Measurements from ENCODE around the gene FAH. TPM values are rescaled to one million over a fixed set of nuclear protein-coding genes. Genes with fewer than 3 reads are reported as not detected.

FAH gene
- total and polyA plus RNA-seq, 2 experiments from 2014 or later = 16.3 to 20.3 TPM

DNA sequence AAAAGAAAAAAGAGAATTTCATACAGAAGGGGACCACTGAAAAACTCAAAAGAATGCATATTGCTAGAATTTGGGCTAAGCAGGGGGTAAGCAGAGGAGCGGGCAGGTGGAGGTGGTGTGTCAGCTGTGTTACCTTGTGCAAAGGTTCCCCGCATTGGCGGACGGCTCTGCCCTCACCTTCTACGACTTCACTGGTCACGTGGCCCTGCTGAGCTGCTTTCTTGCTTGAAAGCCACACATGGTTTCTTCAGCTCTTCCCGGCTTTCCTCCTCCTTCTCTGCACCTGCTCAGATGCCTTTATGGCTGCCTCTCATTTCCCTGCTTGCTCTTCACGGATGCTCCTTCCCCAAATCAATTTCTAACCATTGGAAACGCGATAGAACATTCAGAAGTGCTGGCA is 30.5 kb downstream of the FAH start:
- H3K27ac ChIP-seq (ENCODE audit: low read depth) = no peak overlapping the region
- no peaks in the 10 kb centered on the region for H3K79me2 ChIP-seq (replicated peaks; ENCODE audit: insufficient read depth)
- H4K20me1 ChIP-seq (replicated peaks; ENCODE audit: insufficient read depth) = no peaks in the 10 kb centered on the region
- peaks cover 23% of the 10 kb centered on the region for H3K36me3 Mint-ChIP-seq (ENCODE audit: low read depth)
- H2AFZ ChIP-seq = no peak overlapping the region
- DNase-seq (ENCODE audit: low spot score) (no peak), ATAC-seq (no peak)
- peak overlapping the region; percentile 9; the same call in 1 of the 2 replicates for H3K27ac Mint-ChIP-seq
- no peaks in the 10 kb centered on the region for H3K9me3 Mint-ChIP-seq
- H3K27me3 ChIP-seq (ENCODE audit: insufficient read depth) = no peaks in the 10 kb centered on the region
- no peak overlapping the region for H3K4me3 Mint-ChIP-seq
- H3F3A ChIP-seq (replicated peaks; ENCODE audit: low read depth) = no peaks in the 10 kb centered on the region
- H3K4me1 Mint-ChIP-seq = peaks cover under 1% of the 10 kb centered on the region; the same call in 1 of the 3 replicates
- no peaks in the 10 kb centered on the region for H3K27me3 Mint-ChIP-seq (ENCODE audit: insufficient read depth, low read depth, poor library complexity)
- TF ChIP-seq, protein P1, sequence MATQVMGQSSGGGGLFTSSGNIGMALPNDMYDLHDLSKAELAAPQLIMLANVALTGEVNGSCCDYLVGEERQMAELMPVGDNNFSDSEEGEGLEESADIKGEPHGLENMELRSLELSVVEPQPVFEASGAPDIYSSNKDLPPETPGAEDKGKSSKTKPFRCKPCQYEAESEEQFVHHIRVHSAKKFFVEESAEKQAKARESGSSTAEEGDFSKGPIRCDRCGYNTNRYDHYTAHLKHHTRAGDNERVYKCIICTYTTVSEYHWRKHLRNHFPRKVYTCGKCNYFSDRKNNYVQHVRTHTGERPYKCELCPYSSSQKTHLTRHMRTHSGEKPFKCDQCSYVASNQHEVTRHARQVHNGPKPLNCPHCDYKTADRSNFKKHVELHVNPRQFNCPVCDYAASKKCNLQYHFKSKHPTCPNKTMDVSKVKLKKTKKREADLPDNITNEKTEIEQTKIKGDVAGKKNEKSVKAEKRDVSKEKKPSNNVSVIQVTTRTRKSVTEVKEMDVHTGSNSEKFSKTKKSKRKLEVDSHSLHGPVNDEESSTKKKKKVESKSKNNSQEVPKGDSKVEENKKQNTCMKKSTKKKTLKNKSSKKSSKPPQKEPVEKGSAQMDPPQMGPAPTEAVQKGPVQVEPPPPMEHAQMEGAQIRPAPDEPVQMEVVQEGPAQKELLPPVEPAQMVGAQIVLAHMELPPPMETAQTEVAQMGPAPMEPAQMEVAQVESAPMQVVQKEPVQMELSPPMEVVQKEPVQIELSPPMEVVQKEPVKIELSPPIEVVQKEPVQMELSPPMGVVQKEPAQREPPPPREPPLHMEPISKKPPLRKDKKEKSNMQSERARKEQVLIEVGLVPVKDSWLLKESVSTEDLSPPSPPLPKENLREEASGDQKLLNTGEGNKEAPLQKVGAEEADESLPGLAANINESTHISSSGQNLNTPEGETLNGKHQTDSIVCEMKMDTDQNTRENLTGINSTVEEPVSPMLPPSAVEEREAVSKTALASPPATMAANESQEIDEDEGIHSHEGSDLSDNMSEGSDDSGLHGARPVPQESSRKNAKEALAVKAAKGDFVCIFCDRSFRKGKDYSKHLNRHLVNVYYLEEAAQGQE (IDR thresholded peaks at IDR 0.05; ENCODE audit: unreplicated experiment) = no peak
- TF ChIP-seq POLR2AphosphoS5 (IDR thresholded peaks at IDR 0.05; ENCODE audit: low read depth) (no peak), ZNF331 (CRISPR knock-in tag; IDR thresholded peaks at IDR 0.05; ENCODE audit: low read depth) (no peak), EZH2 (IDR thresholded peaks at IDR 0.05; ENCODE audit: low read depth, unreplicated experiment) (no peak), JUNB (IDR thresholded peaks at IDR 0.05; ENCODE audit: unreplicated experiment) (no peak), CREB1 (CRISPR knock-in tag; IDR thresholded peaks at IDR 0.05; ENCODE audit: low read depth) (no peak)
- TF ChIP-seq, protein P2, sequence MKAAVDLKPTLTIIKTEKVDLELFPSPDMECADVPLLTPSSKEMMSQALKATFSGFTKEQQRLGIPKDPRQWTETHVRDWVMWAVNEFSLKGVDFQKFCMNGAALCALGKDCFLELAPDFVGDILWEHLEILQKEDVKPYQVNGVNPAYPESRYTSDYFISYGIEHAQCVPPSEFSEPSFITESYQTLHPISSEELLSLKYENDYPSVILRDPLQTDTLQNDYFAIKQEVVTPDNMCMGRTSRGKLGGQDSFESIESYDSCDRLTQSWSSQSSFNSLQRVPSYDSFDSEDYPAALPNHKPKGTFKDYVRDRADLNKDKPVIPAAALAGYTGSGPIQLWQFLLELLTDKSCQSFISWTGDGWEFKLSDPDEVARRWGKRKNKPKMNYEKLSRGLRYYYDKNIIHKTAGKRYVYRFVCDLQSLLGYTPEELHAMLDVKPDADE (IDR thresholded peaks at IDR 0.05) = no peak
- H3K4me3 ChIP-seq = no peak overlapping the region
- no peak overlapping the region for H3K4me2 ChIP-seq
- H3K4me1 ChIP-seq (ENCODE audit: insufficient read depth) = no peaks in the 10 kb centered on the region
- H3K36me3 ChIP-seq (ENCODE audit: insufficient read depth) = no peaks in the 10 kb centered on the region; the same call in 1 of the 2 replicates
- no peaks in the 10 kb centered on the region for H3K9me2 ChIP-seq (ENCODE audit: insufficient read depth)

DNA sequence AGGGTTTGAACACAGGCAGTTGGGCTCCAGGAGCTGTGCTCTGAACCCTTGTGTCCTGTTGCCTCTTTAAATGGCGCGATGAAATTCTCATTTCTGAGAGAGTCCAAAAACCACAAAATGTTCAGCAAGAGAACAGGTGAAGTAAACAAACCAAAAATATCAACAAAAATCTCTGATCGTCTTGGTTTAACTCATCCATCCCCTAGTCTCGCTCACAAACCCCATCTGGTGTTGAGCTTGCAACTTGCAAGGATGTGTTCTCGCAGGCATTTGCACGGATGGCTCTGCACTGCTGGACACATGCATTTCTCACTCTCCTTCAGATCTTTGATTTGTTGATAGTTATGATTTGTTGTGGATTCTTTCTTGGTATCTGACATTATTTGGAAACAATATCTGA is 31.1 kb downstream of the FAH start:
- peaks cover 20% of the 10 kb centered on the region for H3K36me3 Mint-ChIP-seq (ENCODE audit: low read depth)
- H3K4me3 ChIP-seq = no peak overlapping the region
- H3K27me3 Mint-ChIP-seq (ENCODE audit: insufficient read depth, low read depth, poor library complexity) = no peaks in the 10 kb centered on the region
- ATAC-seq (peak; percentile 36; the same call in 2 of the 3 replicates), DNase-seq (ENCODE audit: low spot score) (peak; percentile 38)
- H3K9me2 ChIP-seq (ENCODE audit: insufficient read depth) = no peaks in the 10 kb centered on the region
- no peak overlapping the region for H3K4me2 ChIP-seq
- TF ChIP-seq, protein P1 (IDR thresholded peaks at IDR 0.05; ENCODE audit: unreplicated experiment) = no peak
- TF ChIP-seq, protein P3, sequence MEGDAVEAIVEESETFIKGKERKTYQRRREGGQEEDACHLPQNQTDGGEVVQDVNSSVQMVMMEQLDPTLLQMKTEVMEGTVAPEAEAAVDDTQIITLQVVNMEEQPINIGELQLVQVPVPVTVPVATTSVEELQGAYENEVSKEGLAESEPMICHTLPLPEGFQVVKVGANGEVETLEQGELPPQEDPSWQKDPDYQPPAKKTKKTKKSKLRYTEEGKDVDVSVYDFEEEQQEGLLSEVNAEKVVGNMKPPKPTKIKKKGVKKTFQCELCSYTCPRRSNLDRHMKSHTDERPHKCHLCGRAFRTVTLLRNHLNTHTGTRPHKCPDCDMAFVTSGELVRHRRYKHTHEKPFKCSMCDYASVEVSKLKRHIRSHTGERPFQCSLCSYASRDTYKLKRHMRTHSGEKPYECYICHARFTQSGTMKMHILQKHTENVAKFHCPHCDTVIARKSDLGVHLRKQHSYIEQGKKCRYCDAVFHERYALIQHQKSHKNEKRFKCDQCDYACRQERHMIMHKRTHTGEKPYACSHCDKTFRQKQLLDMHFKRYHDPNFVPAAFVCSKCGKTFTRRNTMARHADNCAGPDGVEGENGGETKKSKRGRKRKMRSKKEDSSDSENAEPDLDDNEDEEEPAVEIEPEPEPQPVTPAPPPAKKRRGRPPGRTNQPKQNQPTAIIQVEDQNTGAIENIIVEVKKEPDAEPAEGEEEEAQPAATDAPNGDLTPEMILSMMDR (conservative IDR thresholded peaks at IDR 0.05; ENCODE audit: low read depth in 2 of 2) = peak; percentile 27 to 50; a peak in 3 of 4 replicates
- TF ChIP-seq POLR2AphosphoS5 (IDR thresholded peaks at IDR 0.05; ENCODE audit: low read depth) = no peak
- H2AFZ ChIP-seq = no peak overlapping the region
- no peak overlapping the region for H3K27ac ChIP-seq (ENCODE audit: low read depth)
- H3F3A ChIP-seq (replicated peaks; ENCODE audit: low read depth) = no peaks in the 10 kb centered on the region
- no peak overlapping the region for H3K27ac Mint-ChIP-seq
- peaks cover 3% of the 10 kb centered on the region; the same call in 1 of the 3 replicates for H3K4me1 Mint-ChIP-seq
- no peaks in the 10 kb centered on the region for H3K27me3 ChIP-seq (ENCODE audit: insufficient read depth)
- no peak overlapping the region for H3K4me3 Mint-ChIP-seq
- no peaks in the 10 kb centered on the region for H3K9me3 Mint-ChIP-seq
- H3K36me3 ChIP-seq (ENCODE audit: insufficient read depth) = no peaks in the 10 kb centered on the region; the same call in 1 of the 2 replicates
- no peaks in the 10 kb centered on the region for H4K20me1 ChIP-seq (replicated peaks; ENCODE audit: insufficient read depth)
- no peaks in the 10 kb centered on the region for H3K4me1 ChIP-seq (ENCODE audit: insufficient read depth)
- H3K79me2 ChIP-seq (replicated peaks; ENCODE audit: insufficient read depth) = no peaks in the 10 kb centered on the region
